GM18505 (cell line): ENCODE measurements around the gene SENP7.

Experiments
- ATAC-seq: cut with Tn5 transposase; IDR thresholded peaks from one replicate; pipeline ENCODE4 v1.9.1; 2021; ENCODE audit not compliant: unreplicated experiment
- POLR2A ChIP-seq: IDR thresholded peaks from 4 replicates; pipeline ENCODE4 v1.6.1; 2011; ENCODE audit warnings: borderline replicate concordance; ENCODE audit not compliant: insufficient read depth, insufficient read length; ENCODE audit errors: extremely low read depth

SENP7 gene

GRCh38 chr3:101383656-101384055 lies 129.4 kb downstream of the SENP7 start:
- no peak for ATAC-seq
- TF ChIP-seq POLR2A = no peak

- no peak for ATAC-seq
- TF ChIP-seq POLR2A = no peak
These were observed 129.8 kb downstream of the SENP7 start for GRCh38 chr3:101383156-101383575.

GRCh38 chr3:101381809-101382208 lies 131.2 kb downstream of the SENP7 start:
- no peak for ATAC-seq

GRCh38 chr3:101379658-101380376 lies 133.2 kb downstream of the SENP7 start:
- peak; percentile 94 for ATAC-seq
- no peak for TF ChIP-seq POLR2A

More at GRCh38 chr3:101381809-101382208, 131.2 kb downstream of the SENP7 start:
- no peak for TF ChIP-seq POLR2A

GRCh38 chr3:101377796-101378195 lies 135.2 kb downstream of the SENP7 start:
- no peak for TF ChIP-seq POLR2A
- no peak for ATAC-seq

- TF ChIP-seq POLR2A = no peak
- ATAC-seq = no peak
These were observed 135.8 kb downstream of the SENP7 start for GRCh38 chr3:101377209-101377608.

GRCh38 chr3:101375586-101375985 lies 137.4 kb downstream of the SENP7 start:
- ATAC-seq = no peak
- no peak for TF ChIP-seq POLR2A

- no peak for TF ChIP-seq POLR2A
- ATAC-seq = no peak
These were observed 150.6 kb downstream of the SENP7 start for GRCh38 chr3:101362406-101362805.

GRCh38 chr3:101351829-101352228 lies 161.2 kb downstream of the SENP7 start:
- no peak for ATAC-seq
- TF ChIP-seq POLR2A = no peak

GRCh38 chr3:101340591-101340990 lies 172.4 kb downstream of the SENP7 start:
- no peak for ATAC-seq

GRCh38 chr3:101333883-101334282 lies 179.1 kb downstream of the SENP7 start:
- no peak for ATAC-seq
- TF ChIP-seq POLR2A = no peak

More at GRCh38 chr3:101340591-101340990, 172.4 kb downstream of the SENP7 start:
- no peak for TF ChIP-seq POLR2A

GRCh38 chr3:101329016-101329673 lies 183.9 kb downstream of the SENP7 start:
- no peak for ATAC-seq
- no peak for TF ChIP-seq POLR2A

- ATAC-seq = no peak
- no peak for TF ChIP-seq POLR2A
These were observed 187.4 kb downstream of the SENP7 start for GRCh38 chr3:101325393-101326134.
